HG03196 (cell line): ENCODE results near the gene FLRT2.

Experiments used
- ATAC-seq: cut with Tn5 transposase; IDR thresholded peaks from one replicate; pipeline ENCODE4 v1.9.1; 2021; ENCODE audit not compliant: unreplicated experiment

The FLRT2 gene

GRCh38 chr14:85529803-85530574 is at the start of gene FLRT2:
TSS of gene FLRT2 (plus strand) at chr14:85530144. CDS start at chr14:85621515, 91,371 bp downstream.
- ATAC-seq: no peak

GRCh38 chr14:85481471-85481870 is 48.5 kb upstream of the FLRT2 start:
- no peak for ATAC-seq

GRCh38 chr14:85482552-85482951 is 47.4 kb upstream of the FLRT2 start:
- ATAC-seq: no peak

- ATAC-seq: no peak
Observed at GRCh38 chr14:85483037-85483436, 46.9 kb upstream of the FLRT2 start.

GRCh38 chr14:85483652-85484051 is 46.3 kb upstream of the FLRT2 start:
- ATAC-seq: no peak

- ATAC-seq: no peak
Observed at GRCh38 chr14:85487215-85487614, 42.7 kb upstream of the FLRT2 start.

- ATAC-seq: no peak
Observed at GRCh38 chr14:85501751-85502150, 28.2 kb upstream of the FLRT2 start.

GRCh38 chr14:85508863-85509262 is 21.1 kb upstream of the FLRT2 start:
- no peak for ATAC-seq

GRCh38 chr14:85512451-85512850 is 17.5 kb upstream of the FLRT2 start:
- ATAC-seq: no peak

- no peak for ATAC-seq
Observed at GRCh38 chr14:85514487-85514886, 15.5 kb upstream of the FLRT2 start.

GRCh38 chr14:85516239-85517113 is 13.5 kb upstream of the FLRT2 start:
- ATAC-seq: no peak

- no peak for ATAC-seq
Observed at GRCh38 chr14:85517114-85517688, 12.7 kb upstream of the FLRT2 start.

GRCh38 chr14:85519661-85520305 is 10.2 kb upstream of the FLRT2 start:
- ATAC-seq: no peak

GRCh38 chr14:85520581-85520980 is 9.4 kb upstream of the FLRT2 start:
- ATAC-seq: no peak

GRCh38 chr14:85523624-85524023 is 6.3 kb upstream of the FLRT2 start:
- ATAC-seq: no peak

- ATAC-seq: no peak
Observed at GRCh38 chr14:85527006-85527405, 2.9 kb upstream of the FLRT2 start.

GRCh38 chr14:85527445-85528035 is 2.4 kb upstream of the FLRT2 start:
- ATAC-seq: no peak

GRCh38 chr14:85528080-85528896 is 1.7 kb upstream of the FLRT2 start:
- no peak for ATAC-seq

- ATAC-seq: no peak
Observed at GRCh38 chr14:85528897-85529631, 880 bp upstream of the FLRT2 start.
